GM18505 (cell line): ENCODE results near the gene RPS6KA2.

Experiments used
- ATAC-seq: cut with Tn5 transposase; IDR thresholded peaks from one replicate; pipeline ENCODE4 v1.9.1; 2021; ENCODE audit not compliant: unreplicated experiment
- POLR2A ChIP-seq: IDR thresholded peaks from 4 replicates; pipeline ENCODE4 v1.6.1; 2011; ENCODE audit warnings: borderline replicate concordance; ENCODE audit not compliant: insufficient read depth, insufficient read length; ENCODE audit errors: extremely low read depth

RPS6KA2 gene

DNA sequence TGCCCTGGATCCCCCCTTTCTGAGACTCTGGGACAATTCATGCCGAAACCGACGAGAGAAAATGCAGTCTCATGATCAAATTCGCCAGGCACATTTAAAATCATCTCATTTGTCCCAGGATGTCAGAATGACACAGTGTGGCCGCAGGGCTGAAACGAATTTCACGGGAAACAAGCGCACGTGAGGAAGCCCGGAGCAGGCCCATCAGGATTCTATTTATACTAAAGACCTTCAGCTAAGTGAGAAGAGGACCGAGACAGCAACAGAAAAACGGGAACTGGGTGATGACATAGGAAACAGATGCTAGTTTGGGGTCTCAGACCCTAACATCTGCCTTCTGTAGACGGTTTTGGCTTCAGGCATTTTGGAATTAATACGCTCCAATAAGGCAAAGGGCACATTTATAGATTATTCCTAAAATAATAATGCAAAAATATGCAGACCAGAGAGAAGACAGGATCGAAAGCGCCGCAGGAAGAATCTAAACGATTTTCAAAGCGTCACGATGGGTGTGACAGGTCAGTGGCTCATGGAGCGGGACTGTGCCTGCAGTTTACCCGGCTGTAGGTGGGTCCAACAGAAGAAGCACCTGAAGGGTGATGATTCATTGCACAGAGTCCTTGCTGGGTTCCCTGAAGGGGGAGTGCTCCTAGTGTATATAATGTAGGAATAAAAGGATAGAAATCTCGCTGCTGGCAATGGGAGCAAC lies 163.5 kb downstream of the RPS6KA2 start:
- TF ChIP-seq POLR2A: no peak
- ATAC-seq: no peak

DNA sequence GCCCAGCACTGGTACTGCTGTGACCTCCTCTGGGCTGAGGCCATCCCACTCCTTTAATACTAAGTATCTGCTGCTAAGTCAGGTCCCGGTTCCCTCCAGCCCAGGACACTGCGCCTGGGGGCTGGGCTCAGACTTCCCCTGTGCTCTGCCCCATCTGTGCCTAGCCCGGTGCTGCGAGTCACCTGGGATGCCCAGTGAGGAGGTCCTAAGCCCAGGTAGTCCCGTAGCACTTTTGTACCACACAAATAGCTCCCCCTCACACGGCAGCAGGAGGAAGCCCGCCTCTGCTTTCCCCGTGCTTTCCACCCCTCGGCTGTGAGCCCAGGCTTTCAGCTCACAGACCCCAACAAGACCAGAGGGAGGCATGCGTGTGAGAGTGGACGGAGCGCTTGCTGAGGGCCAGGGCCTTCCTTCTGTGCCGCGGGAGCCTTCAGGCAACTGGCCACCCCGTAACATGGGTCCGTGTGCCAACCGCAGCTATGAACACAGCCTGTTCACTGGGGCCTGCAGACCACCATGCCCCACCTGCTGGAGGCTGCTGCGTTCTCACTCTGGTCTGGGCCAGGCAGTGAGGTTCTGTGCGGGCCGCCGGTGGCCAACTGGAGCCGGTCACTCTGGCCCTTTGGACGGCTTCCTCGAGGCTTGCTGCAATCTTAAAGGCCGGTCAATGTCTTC lies 164.5 kb downstream of the RPS6KA2 start:
- no peak for ATAC-seq

DNA sequence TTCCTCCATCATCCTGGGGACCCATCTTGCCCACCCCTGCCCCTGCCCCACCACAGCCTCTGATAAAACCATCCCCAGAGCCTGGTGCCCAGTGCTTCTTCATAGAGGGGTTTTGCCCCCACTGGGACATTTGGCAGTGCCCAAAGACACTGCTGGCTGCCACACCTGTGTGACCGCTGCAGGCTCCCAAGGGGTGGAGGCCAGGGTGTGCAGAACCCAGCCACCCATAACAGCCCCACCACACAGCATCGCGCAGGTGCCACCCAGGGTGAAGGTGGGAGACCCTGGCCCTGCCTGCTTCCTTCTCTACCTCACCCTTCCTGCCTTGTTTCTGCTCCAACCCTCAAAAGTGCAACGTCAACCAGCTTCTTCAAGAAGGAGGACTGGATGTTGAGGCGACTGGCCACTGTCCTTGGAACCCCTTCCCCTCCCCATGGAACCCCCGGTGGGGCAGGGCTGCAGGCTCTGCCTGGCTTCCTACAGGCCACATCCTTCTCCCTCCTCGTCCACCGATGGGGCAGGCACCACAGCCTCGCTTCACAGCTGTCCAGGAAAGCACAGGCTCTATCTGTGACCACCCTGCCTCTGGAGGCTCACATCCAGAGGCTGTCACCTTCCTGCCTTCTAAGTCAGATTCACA lies 165.1 kb downstream of the RPS6KA2 start:
- no peak for ATAC-seq
- no peak for TF ChIP-seq POLR2A

More for the DNA sequence above, 164.5 kb downstream of the RPS6KA2 start:
- TF ChIP-seq POLR2A: no peak

DNA sequence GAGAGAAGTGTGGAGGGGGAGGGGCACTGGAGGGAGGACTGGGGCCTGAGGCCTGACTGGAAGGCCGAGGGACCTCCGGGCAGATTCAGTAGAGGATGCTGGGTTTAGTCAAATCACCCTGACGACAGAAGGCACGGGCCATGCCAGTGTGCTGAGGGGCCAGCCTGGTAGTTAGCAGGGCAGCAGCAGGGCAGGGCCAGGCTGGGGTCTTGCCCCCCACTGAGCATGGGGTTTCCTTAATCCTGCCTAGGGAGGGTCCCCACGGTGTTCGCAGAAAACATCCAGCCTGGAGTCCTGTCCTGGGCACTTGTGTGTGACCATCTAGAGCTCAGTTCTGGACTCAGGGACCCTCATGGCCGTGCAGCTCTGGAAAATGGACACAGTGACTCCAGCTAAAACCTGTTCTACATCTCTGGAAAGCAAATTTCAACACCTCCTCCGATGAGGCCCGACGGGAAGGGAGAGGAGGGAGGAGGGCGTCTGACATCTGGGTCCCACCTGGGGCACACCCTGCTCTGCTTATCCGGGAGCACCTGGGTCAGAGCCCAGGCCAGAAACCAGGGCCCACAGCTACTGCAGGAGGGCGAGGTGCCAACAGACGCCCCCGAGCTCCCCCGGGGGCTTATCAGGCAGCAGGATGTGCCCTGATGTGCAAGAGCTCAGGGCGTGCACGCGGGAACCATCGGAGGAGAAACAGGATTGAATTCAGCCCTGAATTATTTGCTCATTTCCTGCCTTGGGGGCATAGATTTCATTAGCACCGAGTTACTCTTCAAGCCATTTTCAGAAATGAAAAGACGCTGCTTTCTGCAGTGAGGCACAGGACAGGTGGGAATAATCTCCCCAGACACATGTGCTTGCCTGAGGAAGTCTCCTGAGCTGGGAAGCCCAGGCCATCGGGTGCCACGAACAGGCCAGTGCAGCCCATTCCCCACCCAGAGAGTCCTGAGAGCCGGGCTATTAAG lies 166.3 kb downstream of the RPS6KA2 start:
- TF ChIP-seq POLR2A: no peak
- no peak for ATAC-seq

DNA sequence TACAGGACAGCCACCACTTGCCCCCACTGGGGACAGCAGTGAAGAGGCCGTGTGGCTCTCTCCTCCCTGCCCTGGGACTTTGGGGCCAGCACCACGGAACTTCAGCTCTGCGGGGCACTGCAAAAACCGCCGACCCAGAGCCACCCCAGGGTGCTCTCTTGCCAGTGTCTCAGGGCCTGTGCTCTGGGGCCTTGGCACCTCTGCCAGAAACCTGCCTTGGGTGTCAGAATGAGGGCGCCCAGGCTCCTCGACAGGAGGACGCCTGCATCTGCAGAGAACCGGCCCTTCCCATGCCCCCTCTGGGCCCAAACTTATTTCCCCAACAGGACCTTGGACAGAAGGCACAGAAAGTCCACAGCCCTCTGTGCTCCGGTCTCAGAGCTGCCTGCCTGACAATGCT lies 167.1 kb downstream of the RPS6KA2 start:
- no peak for ATAC-seq
- TF ChIP-seq POLR2A: no peak

DNA sequence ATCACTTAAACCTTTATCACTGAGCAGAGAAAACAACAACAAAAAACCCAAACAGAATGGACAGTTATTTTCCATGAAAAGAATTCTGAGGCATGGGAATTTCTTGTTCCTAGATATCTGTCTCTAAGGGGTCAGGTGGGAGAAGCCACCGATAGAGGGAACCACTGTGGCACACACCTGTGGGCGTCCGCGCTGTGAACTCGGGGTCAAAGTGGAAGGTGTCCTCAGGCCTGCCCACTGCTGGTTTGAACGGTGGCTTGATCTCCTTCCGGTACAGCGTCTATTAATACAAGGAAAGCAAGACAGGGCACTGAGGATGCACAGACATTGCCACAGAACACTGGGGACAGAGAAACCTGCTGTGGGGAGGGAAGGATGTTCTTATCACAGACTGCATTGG lies 167.8 kb downstream of the RPS6KA2 start:
- ATAC-seq: no peak
- TF ChIP-seq POLR2A: no peak

DNA sequence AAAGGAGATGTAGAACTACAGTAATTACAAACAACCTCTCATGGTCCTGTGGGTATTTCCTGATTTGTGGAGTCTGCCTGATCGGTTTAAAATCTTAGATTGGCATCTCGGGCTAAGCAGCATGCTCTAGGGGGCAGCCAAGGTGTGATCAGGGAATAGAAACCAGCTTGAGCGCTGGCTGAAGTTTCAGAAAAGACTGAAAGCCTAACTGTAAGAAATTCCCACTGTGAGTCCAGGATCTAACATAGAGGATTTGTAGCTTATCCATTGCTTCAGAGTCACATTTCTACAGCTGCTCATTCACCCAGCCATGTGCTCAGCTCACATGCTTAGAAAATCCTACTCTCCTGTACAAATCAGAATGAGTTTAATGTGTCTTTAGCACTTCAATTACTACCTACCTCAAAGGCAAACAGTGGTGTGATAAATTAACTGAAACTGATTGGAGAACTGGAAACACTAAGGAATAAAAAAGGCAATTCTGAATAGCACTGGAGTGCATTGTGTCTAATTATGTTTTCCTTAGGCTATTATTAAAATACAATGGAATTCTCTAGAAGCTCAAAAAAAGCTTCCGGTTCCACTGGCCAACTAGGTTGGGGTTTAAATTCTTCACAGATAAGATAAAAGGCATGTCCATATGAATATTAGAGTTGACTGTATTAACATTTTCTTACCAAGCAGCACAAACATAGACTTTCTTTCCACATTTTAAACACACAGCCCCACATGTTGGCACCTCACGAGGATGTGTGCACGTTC lies 170.5 kb downstream of the RPS6KA2 start:
- TF ChIP-seq POLR2A: no peak
- no peak for ATAC-seq

DNA sequence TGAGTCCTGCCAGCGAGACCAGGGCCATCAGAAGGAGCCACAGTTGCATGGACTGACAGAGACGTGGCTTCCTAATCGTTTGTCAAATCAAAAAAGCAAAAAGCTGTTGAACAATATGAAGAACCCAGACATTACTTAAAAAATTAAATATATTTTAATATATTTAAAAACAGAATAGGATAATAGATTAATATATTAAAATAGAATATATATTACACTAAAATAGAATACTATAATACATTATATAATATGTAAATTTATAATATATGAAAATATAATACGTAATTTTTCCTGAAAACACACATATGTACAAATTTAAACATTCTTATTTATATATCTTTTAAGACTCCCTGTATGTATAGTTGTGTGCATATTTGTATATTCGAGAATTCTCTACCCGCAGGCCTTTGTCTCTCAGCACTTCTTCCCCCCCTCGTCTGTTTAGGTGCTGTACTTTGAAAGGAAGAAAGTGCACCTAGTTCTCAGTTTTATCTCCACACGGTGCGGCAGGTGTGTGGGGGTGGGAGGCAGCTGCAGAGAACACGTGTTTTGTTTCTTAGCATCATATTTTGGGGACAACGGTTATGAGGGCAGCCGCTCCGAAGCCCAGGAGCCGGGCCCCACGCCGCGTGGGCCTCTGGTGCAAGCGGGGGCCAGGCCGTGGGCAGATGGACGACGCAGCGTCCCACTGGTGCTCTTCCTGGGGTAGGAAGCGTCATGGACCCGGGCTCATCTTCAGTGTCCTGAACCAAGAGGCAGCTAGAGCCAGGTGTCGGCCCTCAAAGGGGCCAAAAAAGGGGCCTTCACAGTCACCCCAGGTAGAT lies 172.1 kb downstream of the RPS6KA2 start:
- no peak for TF ChIP-seq POLR2A

DNA sequence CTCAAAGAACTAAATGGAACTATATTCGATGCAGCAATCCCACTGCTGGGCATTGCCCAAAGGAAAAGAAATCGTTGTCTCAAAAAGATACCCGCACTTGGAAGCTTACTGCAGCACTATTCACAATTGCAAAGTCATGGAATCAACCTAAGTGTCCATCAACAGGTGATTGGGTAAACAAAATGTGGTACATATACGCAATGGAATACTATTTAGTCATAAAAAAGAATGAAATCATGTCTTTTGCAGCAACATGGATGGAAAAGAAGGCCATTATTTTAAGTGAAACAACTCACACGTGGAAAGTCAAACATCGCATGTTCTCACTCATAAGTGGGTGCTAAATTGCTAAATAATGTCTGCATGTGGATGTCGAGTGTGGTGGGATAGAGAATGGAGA lies 173.4 kb downstream of the RPS6KA2 start:
- no peak for ATAC-seq
- no peak for TF ChIP-seq POLR2A

More for the DNA sequence above, 172.1 kb downstream of the RPS6KA2 start:
- no peak for ATAC-seq

DNA sequence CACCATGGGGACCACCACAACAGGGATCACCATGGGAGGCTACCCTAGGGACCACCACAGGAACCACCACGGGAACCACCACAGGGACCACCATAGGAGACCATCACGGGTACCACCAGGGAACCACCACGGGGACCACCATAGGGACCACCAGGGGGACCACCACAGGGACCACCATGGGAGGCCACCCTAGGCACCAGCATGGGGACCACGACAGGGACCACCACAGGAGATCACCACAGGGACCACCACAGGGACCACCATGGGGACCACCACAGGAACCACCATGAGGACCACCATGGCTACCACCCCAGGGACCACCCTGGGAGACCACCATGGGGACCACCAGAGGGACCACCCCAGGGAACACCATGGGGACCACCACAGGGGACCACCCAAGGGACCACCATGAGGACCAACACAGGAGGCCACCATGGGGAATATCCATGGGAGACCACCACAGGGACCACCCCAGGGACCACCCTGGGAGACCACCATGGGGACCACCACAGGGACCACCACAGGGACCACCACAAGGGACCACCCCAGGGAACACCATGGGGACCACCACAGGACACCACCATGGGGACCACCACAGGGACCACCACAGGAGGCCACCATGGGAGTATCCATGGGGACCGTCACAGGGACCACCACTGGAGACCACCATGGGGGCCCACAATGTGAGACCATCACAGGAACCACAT lies 176.7 kb downstream of the RPS6KA2 start:
- TF ChIP-seq POLR2A: no peak
- no peak for ATAC-seq

DNA sequence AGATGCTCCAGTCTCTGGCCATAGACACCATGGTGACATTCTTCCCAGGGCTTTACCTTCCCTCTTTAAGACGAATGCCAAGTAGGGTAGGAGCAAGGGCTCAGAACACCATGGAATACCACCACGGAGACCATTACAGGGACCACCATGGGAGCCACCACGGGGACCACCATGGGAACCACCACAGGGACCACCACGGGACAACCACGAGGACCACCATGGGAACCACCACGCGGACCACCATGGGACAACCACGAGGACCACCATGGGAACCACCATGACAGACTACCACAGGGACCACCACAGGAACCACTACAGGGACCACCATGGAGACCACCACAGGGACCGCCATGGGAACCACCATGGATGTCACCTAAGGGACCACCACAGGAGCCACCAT lies 177.4 kb downstream of the RPS6KA2 start:
- no peak for ATAC-seq
- no peak for TF ChIP-seq POLR2A

DNA sequence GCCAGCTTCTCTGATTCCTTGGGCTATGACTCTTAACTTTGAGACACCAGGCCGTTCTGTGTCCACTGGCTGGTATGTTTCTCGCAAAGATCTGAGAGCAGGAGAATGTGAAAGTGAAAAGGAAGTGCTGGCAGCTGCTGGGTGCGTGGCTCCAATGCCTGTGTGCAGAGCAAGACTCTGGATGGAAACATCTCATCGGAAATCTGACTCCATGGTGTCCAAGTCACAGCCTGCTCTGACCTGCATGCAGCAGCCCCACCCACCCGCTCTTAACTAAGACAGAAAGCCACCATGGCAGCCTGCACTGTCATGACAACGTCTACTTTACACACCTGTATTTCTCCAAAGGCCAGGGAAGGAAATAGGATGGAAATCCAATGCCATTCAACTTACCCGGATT lies 178.0 kb downstream of the RPS6KA2 start:
- TF ChIP-seq POLR2A: no peak
- no peak for ATAC-seq

DNA sequence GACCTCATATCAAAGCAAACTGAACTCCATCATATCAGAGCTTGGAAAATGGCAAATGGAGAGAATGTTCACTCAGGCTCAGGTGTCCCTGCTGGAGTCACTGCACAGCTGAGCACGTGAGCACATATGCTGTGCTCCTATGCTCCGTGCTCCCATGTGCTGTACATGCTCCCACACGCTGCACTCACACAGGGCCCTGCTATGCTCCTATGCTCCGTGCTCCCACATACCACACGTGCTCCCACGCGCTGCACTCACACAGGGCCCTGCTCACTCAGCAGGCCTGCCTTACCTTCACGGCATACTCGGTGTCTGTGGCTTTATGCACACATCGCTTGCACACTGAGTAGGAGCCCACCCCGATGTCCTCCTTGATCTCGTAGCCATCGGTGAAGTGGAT lies 178.6 kb downstream of the RPS6KA2 start:
- ATAC-seq: no peak
- no peak for TF ChIP-seq POLR2A
